TTC549 (cell line): ENCODE data around the gene RTTN.

Experiments
- FAIRE-seq: peaks from 2 replicates; lab custom pipeline; 2012; peaks lifted over from hg19 to GRCh38; lab: Jason Lieb, UNC

Gene RTTN

GRCh38 chr18:70025580-70025979, 179.9 kb downstream of the RTTN start:
- FAIRE-seq: no peak

DNA sequence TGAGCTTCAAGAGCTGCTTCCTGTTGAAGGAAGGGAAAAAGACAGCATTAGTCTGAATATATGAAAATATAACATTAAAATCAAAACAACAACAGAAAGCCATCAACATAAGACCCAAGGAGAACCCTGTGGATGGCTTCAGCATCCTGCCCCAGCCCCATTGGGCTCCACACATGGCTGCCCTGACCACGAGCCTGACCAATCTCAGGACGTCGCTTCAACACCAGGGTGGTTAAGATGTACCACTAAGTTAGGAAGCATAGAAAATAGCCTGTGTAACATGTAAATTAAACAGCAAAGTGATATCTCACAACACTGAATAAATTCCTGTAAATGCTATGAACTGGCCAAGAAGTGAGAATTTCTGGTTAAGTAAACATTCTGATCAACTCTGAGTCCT, 180.7 kb downstream of the RTTN start:
- FAIRE-seq: no peak

GRCh38 chr18:70024093-70024492, 181.4 kb downstream of the RTTN start:
- no peak for FAIRE-seq

GRCh38 chr18:70022636-70023035, 182.9 kb downstream of the RTTN start:
- no peak for FAIRE-seq

GRCh38 chr18:70021498-70021897, 184.0 kb downstream of the RTTN start:
- FAIRE-seq: no peak

DNA sequence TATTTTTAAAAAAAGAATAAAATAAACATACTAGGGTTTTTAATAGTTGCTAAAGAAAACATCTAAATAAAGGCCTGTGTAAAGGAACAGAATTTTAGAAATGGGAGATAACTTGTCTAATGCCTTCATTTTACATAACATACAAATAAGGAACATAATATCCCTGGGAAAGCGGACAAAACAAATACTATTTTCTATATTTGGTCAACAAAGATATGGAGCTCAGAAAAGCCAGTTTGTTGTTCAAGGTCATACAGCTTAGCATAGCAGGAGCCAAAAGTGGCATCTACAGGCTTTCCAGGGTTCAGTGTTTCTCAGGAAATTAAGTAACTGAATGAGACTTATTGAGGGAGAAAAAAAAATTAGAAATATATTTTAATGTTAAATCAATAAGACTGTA, 184.4 kb downstream of the RTTN start:
- FAIRE-seq: no peak

DNA sequence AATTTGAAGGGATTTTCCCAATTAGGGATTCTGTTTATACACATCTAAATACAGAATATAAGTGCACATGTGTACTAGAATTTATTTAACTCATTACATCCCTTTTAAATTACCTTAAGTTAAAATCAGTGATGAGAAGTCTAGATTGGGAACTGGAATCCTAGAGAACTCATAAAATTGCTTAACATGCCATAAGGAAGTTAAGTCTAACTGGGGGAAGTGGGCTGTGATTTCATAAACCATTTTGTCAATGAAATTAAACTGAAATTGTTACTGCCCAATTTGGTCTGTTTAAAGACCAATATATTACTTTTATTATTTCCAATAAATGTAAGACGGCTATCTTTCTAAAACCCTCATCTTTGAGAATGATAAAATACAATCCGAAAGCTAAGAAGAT, 185.5 kb downstream of the RTTN start:
- no peak for FAIRE-seq

GRCh38 chr18:70019136-70019535, 186.4 kb downstream of the RTTN start:
- no peak for FAIRE-seq

DNA sequence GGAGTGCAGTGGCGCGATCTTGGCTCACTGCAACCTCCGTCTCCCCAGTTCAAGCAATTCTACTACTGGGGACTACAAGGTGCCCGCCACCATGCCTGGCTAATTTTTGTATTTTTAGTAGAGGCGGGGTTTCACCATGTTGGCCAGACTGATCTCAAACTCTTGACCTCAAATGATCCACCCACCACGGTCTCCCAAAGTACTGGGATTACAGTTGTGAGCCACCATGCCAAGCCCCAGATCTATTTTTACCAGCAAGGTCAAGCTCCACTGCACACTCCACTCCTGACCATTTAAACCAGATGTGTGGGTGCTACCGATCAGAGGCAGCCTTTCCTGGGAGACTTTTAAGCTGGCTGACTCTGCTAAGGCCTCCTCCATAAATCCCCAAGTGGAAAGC, 190.4 kb downstream of the RTTN start:
- no peak for FAIRE-seq

DNA sequence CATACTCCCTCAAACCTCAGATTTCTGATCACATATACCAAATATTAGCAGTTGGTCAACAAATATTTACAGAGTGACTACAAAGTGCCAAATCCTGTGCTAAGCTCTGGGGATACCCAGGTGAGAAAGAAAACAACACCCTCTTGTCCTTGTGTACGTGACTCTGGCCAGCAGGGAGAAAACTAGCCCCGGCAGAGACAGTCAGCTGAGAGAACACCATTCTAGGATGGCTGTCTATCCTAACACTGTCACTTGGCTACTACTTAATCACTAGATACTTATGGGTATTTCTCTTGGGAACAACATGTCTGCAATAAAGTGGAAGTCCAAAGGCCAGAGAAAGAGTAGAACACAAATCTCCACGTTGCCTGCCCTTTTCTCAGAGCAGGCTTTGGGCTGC, 199.9 kb downstream of the RTTN start:
- no peak for FAIRE-seq

DNA sequence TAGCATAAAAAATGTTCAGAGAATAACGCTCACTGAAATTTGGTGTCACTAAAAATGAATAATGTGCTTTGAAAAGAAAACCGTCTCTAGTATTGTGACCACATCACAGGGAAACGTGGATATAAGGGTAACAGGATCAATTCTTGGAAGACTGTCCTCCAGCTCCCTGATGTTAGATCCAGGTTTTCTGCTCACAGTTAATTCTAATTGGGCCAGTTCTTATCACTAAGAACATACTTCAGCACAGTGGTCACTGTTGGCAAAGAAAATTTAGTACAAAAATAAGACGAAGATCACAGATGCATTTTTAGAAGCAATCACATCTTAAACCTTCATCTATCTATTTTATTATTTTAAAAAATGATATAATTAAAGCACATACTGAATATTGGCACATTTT, 200.8 kb downstream of the RTTN start:
- FAIRE-seq: no peak

GRCh38 chr18:69999656-70000055, 205.8 kb downstream of the RTTN start:
- FAIRE-seq: no peak

DNA sequence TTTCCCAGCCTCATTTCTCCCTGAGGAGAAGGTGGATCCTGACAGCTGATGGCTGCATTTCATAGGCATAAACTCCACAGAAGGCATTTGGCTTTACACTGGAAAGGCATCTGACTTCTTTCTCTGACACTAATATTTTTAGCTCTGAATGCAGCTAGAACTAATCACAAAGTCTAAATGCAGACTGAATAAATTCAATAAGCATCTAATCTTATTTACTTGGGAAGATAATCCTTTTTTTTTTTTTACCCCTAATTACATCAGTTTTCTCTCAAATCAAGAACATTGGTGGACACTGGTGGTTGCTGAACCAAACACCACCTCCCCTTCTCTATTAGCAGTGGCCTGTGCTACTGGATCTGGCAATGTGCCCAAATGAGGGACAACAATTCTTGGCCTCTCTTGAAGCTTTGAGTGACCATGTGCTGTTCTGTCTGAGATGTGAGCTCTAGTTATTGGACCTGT, 206.9 kb downstream of the RTTN start:
- no peak for FAIRE-seq

DNA sequence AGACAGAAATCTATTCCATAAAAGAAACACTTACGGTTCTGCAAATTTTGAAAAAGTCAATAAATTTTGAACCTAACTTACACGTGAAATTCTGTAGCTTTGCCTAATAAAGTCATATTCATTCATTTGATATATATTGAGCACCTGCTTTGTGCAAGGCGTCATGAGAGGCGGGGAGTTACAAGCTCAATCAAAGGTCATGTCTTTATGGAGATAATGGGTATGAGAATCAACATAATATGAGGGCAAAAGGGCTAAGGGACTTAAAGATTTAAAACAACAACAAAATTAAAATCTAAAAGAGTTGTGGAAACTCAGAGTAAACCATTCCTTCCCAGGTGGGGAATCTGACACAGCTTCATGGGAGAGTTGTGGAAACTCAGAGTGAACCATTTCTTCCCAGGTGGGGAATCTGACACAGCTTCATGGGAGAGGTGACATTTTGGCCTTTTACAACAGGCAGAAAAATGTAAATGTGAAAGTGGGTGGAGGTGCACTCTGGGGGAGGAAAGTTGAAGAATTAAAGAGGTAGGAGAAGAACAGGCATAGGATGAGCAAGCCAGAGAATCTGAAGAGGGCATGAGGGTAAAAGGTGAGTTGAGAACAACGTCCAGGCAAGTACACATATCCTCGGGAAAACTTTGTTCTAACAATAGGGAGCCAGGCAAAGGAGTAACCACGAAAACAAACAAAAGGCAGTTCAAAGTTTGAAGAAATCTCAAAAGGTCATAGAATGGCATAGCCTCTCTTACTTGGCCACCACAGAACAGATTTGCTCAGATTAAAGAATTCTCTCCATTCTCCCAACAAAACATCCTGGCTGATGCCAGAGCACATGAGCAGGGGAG, 208.3 kb downstream of the RTTN start:
- no peak for FAIRE-seq

DNA sequence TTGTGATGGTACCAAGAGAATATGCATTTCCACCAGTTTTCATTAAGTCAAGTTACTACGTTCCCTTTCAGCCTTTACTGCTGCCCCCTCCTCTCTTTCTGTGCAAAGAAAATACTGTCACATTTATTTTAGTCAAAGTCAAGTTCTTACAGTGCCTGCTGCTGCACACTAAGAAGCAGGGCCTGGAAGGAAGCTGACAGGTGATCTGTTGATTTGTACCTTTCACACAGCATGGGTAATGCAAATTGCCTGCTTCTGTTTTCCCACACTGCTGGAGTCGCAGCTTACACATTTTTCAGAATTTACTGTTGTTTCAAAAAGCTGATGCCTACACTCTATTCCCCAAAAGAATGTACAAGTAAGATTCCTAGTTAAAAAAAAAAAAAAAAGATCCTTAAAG, 209.1 kb downstream of the RTTN start:
- no peak for FAIRE-seq

DNA sequence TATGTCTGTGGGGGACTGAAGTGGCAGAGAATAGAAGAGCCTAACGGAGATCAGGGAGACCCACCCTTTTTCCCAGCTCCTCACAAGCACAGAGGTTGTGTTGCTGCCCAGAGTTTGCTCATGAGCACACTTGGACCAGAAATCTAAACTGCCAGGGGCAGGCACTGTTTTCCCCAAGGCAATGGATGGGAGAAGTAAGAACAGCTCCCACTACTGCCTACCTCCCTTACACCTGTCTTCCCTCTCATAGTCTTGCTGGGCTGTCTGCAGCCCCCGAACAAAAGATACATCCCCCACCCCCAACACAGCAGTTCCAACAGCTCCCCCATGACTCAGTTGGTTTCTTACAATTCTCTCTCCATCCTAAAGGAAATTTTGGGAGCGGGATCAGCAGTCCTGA, 209.7 kb downstream of the RTTN start:
- FAIRE-seq: no peak

GRCh38 chr18:69992776-69993175, 212.7 kb downstream of the RTTN start:
- no peak for FAIRE-seq

GRCh38 chr18:69987870-69988269, 217.6 kb downstream of the RTTN start:
- no peak for FAIRE-seq

- no peak for FAIRE-seq
Observed at GRCh38 chr18:69985239-69985638, 220.2 kb downstream of the RTTN start.

GRCh38 chr18:69982417-69982816, 223.1 kb downstream of the RTTN start:
- FAIRE-seq: no peak

- FAIRE-seq: no peak
Observed at GRCh38 chr18:69981948-69982347, 223.5 kb downstream of the RTTN start.

DNA sequence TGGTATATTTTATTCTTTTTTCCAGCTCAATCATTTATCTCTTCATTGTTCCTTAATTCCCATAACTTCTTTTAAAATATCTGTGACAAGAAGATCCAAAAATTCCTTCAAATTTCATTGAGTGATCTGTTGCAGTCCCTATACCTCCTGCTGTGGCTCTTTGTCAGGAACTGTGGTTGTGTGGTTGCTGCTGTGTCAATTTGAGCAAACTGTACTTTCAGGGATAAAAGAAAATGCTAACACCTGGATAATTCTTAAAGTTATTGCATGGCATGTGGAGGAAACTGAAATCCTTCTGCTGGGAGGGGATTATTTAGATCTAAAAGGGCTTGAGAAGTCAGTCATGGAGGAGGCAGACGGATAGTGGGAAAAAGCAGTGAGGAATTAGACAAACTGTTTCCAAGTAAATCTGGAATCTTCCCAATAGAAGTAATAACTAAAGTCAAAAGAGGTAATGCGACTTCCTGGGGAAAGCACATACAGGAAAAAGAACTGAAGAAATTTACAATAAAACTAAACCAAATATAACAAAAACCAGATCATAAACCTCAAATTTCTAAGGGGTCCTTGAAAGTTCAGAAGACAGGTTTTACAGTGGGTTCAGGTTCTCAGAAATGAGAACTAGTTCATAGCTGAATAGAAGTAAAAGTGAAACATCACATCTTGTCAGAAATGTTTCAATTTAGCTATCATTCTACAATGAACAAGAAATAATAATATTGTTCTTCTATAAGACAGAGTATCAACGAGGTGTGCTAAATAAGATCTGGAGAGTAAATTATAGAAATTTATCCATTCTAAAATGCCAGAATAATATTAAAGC, 224.3 kb downstream of the RTTN start:
- no peak for FAIRE-seq

DNA sequence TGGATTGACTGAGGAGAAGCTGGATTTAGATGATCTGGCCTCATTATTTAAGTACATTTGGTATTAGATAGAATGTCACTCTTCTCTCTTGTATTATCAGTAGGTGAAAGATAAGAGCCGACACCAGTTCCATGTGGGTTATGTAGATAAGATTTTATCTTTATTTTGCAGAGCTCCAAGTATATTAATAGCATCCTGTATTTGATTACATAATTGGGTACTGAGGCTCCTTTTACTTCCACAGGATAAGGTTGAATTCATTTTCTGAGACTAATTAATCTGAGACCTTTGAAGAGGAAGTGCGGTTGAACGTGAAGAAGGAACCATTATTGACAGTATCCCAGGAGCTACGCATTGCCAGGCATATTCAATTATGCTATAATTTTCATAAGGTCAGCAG, 225.0 kb downstream of the RTTN start:
- FAIRE-seq: no peak
